ENCODE data around the gene HERPUD2.

The HERPUD2 gene

DNA sequence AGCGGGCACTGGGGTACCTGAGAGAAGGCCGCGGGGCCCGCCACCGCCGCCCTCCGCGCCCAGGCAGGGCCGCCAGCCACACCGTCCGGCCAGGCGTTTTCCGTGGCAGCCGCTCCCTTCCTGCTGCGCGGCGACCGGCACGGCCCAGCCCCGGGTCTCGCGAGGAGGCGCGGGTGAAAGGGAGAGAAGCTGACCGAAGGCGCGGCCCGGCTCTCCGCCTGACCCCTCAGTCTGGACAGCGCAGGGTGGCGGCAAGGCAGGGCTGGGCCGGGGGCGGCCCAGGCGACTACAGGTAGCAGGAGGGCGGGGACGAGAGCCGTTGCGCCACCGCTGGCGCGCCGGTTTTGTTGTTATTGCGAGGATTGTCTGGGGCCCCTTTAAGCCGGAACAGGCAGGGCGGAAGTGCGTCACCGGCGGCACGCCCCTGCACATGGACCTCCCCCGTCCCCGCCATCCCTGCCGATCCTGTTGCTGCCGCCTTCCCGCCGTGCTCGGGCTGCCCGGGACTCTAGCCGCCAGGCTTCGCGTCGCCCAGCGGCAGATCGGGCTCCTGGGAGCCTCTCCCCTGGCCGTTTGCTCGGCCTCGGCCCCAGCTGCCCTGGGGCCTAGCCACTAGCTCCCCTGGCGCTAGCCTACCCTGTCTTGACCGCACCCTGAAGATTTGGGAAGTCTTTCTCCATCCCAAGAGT, at the start of gene HERPUD2:
HERPUD2 (minus strand) TSS at position 352 of the 689 bp plus-strand sequence. CDS start 805 bp downstream, outside the sequence.
- DNase-seq, result peak; percentile 86 to 89

DNA sequence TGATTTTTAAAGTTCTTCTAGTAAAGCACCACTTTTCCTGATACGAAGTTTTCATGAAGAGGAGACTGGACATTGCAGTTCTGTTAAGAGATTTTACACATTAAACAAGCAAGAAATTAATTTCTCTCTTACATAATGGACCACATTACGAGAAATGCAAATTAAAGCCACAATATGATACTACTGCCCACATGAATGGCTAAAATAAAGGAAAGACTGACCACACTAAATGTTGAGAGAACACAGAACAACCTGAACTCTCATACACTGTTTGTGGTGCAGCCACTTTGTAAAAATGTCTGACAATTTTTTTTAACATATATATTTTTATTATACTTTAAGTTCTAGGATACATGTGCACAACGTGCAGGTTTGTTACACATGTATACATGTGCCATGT, 44.0 kb upstream of the HERPUD2 start:
- no peak for DNase-seq

GRCh38 chr7:35736725-35737124, 41.8 kb upstream of the HERPUD2 start:
- no peak for DNase-seq

DNA sequence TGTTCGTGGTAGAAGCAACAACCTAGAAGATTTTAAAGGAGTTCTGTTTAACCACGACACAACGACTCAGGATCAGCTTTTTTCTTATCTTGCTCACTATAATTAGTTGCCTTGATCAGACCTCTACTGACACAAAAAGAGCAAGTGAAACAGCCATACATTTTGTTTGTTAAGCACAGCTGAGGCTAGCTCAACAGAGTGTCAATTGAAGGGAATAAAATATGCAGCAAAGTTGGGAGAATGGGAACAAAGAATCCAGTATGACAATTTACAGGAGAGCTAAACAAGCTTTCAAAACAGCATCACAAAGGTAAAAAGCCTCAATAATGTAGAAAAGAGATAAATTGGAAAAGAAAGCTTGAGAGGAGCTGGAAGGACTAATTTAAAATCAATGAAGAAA, 40.5 kb upstream of the HERPUD2 start:
- DNase-seq, result peak in 1 of 2 donors; percentile 72

GRCh38 chr7:35734001-35734483, 39.1 kb upstream of the HERPUD2 start:
- DNase-seq, result peak in 1 of 2 donors; percentile 40

- DNase-seq, result no peak
Observed at GRCh38 chr7:35731349-35731748, 36.4 kb upstream of the HERPUD2 start.

GRCh38 chr7:35729061-35729783, 34.3 kb upstream of the HERPUD2 start:
- no peak for DNase-seq

DNA sequence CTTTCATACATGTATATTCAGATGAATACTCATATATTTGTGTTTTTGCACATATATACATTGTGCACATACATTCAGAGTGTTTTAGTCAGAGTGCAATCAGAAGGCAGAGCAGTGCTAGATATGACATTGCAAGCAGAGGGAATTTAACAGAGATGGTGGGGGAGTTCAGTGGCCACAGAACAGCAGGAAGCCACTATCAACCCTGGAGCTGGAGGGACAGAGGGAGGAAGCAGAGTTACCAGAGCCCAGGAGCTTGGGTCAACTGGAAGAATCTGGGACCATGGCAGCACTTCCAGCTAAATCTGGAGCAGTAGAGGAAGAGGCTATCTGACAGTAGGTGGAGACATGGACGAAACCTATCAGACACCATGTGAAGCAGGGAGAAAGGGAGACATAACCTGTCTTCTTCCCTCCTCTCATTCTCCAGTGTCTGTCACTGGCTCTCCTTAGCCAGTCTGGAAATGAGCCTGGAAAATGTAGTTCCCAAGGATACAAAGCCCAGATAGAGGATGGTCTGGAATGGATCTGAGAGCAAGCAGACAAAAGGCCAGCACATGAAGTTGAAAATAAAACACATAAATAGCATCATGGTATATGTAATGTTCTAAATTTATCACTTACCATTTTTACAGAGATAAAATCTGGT, 33.6 kb upstream of the HERPUD2 start:
- DNase-seq, result no peak

DNA sequence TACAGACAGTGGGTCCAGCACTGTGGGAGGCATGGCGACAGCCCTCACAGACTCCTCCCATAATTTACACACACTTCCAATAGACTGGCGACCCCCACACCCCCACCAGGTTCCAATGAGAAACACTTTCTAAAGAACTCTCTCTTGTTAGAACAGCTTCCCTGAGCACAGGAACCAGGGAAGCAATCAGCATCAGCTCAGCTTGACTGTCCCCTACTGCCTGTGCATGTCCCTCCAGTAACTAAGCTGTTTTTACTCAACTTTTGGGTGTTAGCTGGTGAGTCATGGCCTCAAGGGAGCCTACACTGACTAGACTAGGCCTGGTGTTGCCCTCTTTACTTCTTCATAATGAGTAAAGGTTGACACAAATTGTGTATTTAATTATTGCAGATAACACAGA, 32.6 kb upstream of the HERPUD2 start:
- DNase-seq, result no peak

GRCh38 chr7:35726654-35727053, 31.7 kb upstream of the HERPUD2 start:
- no peak for DNase-seq

DNA sequence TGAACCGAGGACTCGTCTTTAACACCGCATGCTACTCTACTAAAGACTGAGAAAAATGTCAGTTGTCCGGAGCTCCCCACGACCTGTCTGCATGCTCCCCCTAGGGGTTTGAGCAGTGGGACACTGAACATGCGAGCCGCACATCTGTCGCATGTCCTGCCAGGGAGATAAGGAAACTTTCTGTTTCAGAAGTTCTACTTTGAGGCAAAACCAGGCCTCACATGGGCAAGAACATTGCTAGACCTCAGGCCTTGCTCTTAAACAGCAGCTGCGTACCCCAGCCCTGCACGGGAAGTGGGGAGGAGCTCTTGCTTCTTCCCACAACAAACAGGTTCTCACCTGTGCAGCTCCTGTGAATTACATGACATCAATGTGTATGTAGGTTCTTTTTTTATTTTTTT, 30.3 kb upstream of the HERPUD2 start:
- DNase-seq, result no peak

DNA sequence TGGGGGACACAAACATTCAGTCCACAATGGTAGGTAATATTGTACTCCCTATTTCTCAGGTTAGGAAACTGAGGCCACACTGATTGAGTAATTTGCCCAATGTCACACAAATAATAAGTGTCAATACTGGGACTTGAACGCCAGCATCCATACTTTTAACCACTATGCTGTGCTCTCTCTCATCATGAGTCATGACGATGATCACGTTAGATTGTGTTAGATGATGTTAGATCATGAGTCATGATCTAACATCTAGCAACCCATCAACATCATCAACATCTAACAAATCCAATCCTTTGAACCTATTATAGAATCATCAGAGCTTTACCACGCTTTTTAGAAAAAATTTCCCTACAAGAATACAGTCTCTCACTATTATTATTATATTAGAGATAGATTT, 28.1 kb upstream of the HERPUD2 start:
- DNase-seq, result no peak

DNA sequence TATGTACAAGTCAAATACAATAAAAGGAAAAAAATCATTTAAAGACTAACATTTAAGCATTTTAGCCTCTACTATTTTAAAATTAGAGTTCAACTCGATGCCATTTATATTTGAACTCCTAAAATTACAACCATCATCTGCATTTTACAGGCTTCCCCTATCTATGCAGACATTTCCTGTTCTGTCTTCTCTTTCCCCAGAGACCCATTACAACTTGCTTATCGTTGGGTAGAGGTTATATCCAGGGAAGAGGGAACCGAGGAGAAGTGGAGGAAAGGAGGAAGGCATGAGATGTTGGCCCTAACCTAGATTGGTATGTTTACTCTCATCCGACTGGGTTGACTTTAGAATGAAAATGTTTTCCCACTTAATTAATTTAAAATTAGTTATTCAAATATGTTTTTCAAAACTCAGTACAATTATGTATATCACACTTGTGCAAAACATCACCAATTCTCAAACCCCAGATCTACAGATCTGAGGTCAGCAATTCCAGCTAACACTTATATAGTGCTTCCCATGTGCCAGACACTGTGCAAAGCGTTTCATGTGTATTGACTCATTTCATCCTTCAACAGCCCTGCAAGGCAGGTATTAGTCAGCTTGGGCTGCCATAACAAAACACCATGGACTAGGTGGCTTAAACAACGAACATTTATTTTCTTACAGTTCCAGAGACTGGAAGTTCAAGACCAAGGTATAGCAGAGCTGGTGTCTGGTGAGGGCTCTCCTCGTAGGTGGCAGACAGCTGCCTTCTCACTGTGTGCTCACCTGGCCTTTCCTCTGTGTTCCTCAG, 27.3 kb upstream of the HERPUD2 start:
- DNase-seq, result no peak

DNA sequence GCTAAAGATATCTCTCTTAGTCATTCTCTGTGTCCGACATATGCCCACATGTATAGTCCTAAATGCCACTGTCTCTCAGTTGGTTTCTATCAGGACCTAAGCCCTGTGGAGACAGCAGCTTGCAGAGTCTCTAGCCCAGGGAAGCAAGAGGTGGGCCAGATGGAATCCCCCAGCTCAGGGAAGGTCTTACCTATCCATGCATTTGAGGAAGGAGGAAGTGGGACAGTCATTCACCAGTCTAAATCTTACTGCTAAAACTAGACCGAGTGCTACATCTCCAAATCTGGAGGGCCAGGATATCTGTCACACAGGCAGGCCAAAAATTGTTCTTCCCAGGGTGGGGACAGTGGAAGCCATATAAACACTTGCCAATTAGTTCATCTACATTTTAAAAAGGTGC, 26.4 kb upstream of the HERPUD2 start:
- no peak for DNase-seq

- no peak for DNase-seq
Observed at GRCh38 chr7:35720849-35721248, 25.9 kb upstream of the HERPUD2 start.

DNA sequence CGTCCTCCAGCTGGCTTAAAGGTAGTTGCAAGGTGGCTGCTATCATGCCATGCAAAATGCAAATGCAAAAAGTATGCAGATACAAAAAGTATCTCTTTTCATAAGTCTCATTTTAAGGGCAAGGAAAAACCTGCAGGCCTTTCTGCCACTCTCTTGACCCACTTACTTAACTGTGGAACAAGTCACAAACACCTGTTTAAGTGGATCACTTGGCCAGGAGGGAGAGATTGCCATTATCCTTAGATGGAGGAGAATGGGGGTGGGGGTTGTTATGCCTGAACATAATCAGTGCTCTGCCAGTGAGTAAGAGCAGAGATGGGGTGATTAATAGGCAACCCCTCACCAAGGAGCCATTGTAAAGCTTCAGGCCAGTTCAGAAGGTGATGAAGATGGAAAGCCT, 25.1 kb upstream of the HERPUD2 start:
- DNase-seq, result no peak

DNA sequence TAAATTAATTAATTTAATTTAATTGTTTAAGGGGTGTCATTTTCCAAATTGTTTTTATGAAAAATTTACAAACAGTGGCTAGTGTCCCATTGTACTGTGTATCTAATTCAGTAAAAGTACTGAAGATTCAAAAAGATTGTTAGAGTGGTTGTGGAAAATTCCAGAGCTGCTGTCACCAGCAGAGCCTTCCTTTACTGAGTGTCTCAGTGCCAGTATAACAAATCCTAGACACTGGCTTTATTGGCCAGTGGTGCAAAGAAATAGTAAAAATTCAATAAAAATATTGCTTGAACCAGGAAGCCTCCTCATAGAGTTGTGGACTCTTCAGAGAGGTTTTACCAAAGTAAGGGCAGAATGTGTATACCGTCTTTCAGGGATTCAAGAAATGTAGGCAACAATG, 23.1 kb upstream of the HERPUD2 start:
- DNase-seq, result no peak

DNA sequence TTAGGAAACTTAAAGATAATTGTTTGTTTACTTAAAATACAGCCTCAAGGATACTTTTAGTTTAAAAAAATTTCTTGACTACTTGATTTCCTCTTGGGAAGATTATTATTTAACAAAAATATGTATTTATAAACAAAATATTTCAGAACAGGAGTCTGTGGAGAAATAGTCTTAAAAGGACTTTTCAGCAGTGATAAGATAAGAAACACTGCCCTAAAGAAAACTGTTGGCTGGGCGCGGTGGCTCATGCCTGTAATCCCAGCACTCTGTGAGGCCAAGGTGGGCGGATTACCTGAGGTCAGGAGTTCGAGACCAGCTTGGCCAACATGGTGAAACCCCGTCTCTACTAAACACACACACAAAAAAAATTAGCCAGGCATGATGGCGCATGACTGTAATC, 22.6 kb upstream of the HERPUD2 start:
- no peak for DNase-seq

GRCh38 chr7:35717013-35717412, 22.1 kb upstream of the HERPUD2 start:
- DNase-seq, result peak in 1 of 2 donors; percentile 44

- peak; percentile 62 to 87 for DNase-seq
Observed at GRCh38 chr7:35716038-35716803, 21.3 kb upstream of the HERPUD2 start.

GRCh38 chr7:35714862-35715261, 19.9 kb upstream of the HERPUD2 start:
- peak; percentile 55 to 78 for DNase-seq

DNA sequence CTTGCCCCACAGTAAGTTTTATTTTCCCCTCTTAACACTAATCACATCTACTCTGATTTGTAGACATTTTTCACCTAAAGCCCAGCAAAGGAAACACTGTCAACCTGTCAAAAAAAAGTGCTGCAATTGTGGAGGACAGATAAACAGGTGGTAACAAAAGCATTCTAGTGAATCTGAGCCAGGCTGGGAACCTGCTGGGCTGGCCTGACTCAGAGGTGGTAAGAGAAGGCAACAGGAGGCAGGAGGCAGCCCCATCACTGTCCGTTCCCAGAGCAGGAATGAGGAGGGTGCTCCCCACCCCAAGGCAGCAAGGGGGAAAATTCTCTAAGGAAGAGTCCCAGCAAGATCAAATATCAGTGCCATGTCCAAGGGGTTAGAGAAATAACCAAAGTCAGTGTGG, 19.5 kb upstream of the HERPUD2 start:
- DNase-seq, result no peak
